GM10248 (cell line): Measurements from ENCODE around the gene DVL1.

ENCODE experiments used
- CTCF ChIA-PET: fragments of 300-600 bp; sonication (Branson Sonifier 250); formaldehyde crosslinking; extraction: SDS; loops from one replicate; lab custom pipeline; 2021; ENCODE audit warnings: antibody characterized with exemption; lab: Yijun Ruan, JAX
- POLR2A ChIA-PET: fragments of 350-650 bp; sonication (Branson Sonifier 250); formaldehyde crosslinking; extraction: SDS; loops from one replicate; lab custom pipeline; 2020; ENCODE audit warnings: antibody characterized with exemption; lab: Yijun Ruan, JAX
- DNase-seq: peaks from one replicate; pipeline ENCODE4 v3.0.0; 2012; ENCODE audit errors: extremely low spot score
- CTCF ChIP-seq: IDR thresholded peaks from 2 replicates; pipeline ENCODE4 v1.5.1; 2012; ENCODE audit warnings: mild to moderate bottlenecking, low read depth; ENCODE audit errors: extremely low read depth, missing control alignments, control extremely low read depth

Gene DVL1

DNA sequence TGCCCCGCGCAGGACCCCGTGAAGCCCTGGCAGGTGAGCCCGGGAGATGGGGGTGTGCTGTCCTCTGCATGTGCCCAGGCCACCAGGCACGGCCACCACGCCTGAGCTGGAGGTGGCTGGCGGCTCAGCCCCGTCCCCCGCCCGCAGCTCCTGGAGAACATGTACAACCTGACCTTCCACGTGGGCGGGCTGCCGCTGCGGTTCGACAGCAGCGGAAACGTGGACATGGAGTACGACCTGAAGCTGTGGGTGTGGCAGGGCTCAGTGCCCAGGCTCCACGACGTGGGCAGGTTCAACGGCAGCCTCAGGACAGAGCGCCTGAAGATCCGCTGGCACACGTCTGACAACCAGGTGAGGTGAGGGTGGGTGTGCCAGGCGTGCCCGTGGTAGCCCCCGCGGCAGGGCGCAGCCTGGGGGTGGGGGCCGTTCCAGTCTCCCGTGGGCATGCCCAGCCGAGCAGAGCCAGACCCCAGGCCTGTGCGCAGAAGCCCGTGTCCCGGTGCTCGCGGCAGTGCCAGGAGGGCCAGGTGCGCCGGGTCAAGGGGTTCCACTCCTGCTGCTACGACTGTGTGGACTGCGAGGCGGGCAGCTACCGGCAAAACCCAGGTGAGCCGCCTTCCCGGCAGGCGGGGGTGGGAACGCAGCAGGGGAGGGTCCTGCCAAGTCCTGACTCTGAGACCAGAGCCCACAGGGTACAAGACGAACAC, 16.3 kb downstream of the DVL1 start:
- ChIA-PET CTCF (no interaction called here), POLR2A (no interaction called here)
- DNase-seq, result no peak
- TF ChIP-seq CTCF, result no peak

GRCh38 chr1:1332031-1332755, 17.0 kb downstream of the DVL1 start:
- POLR2A ChIA-PET, result no interaction called here
- no peak for TF ChIP-seq CTCF
- DNase-seq, result no peak
- CTCF ChIA-PET, result no interaction called here

GRCh38 chr1:1331068-1331965, 17.9 kb downstream of the DVL1 start, which contains the start of gene TAS1R3:
Gene TAS1R3 (plus strand): TSS chr1:1331280. CDS start chr1:1331346, 66 bp downstream.
- ChIA-PET CTCF (no interaction called here), POLR2A (interaction anchor here (0.6 kb wide), 1 partner anchor 577 kb away, joined by 4 read pairs; no protein-coding TSS in a partner anchor)
- no peak for TF ChIP-seq CTCF
- DNase-seq, result no peak

GRCh38 chr1:1330366-1331067, 18.7 kb downstream of the DVL1 start:
- DNase-seq, result no peak
- CTCF ChIA-PET, result no interaction called here
- POLR2A ChIA-PET, result interaction anchor here (0.6 kb wide), 1 partner anchor 578 kb away, joined by 4 read pairs; no protein-coding TSS in a partner anchor
- no peak for TF ChIP-seq CTCF

GRCh38 chr1:1329304-1330210, 19.7 kb downstream of the DVL1 start:
- TF ChIP-seq CTCF, result no peak
- POLR2A ChIA-PET, result no interaction called here
- CTCF ChIA-PET, result no interaction called here

More at GRCh38 chr1:1329304-1330210, 19.7 kb downstream of the DVL1 start:
- no peak for DNase-seq
